Measurements from ENCODE around the gene TMEM11.
"Not testable (repeated sequence)": the region's sequence is repeated elsewhere in the genome, so short reads cannot be mapped to it uniquely, and the experiment has no call there.

TMEM11 gene

GRCh38 chr17:21193031-21193430 lies 20.9 kb downstream of the TMEM11 start:
- no peak overlapping the region for H3K4me3 ChIP-seq (ENCODE audit: low read depth, low read length)
- H3K4me2 ChIP-seq (ENCODE audit: low read length) = no peak overlapping the region
- no peak overlapping the region for H3K27ac ChIP-seq
- H3K27me3 ChIP-seq (ENCODE audit: control insufficient read depth, insufficient read depth, low read length) = no peaks in the 10 kb centered on the region
- no peak overlapping the region for H2AFZ ChIP-seq
- H3K4me1 ChIP-seq = no peaks in the 10 kb centered on the region
- H3K9me3 ChIP-seq (ENCODE audit: control insufficient read depth, low read length) = no peaks in the 10 kb centered on the region
- no peak for TF ChIP-seq CTCF (IDR thresholded peaks at IDR 0.05)
- peaks cover 7% of the 10 kb centered on the region for H3K79me2 ChIP-seq
- no peak overlapping the region for H3K9ac ChIP-seq
- no peaks in the 10 kb centered on the region for H3K36me3 ChIP-seq (ENCODE audit: control insufficient read depth, insufficient read depth, low read length)

GRCh38 chr17:21192414-21192813 lies 21.5 kb downstream of the TMEM11 start:
- not testable (repeated sequence) for H3K4me2 ChIP-seq (ENCODE audit: low read length); H3K27ac ChIP-seq

DNA sequence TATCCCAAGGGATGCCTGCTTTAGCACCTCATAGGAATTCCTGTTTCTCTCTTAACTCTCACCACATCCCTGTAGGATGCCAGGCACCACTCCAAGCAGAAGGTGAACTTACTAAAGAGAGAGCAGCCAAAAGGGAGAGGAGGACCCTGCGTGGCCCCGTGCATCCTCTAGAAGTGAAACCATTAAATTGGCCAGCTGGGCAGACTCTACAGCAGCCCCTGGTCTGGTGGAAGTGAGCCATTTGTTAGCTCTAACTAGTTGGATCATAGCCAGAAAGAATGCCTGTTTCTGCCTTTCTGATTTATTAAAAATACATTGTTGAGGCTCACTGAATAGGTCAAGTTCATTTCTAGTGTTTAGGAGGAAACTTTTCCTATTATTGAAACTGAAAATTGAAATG lies 22.3 kb downstream of the TMEM11 start:
- Histone ChIP-seq H3K27me3 (ENCODE audit: control insufficient read depth, insufficient read depth, low read length) (no peaks in the 10 kb centered on the region), H3K27ac (no peak overlapping the region), H2AFZ (no peak overlapping the region), H3K79me2 (peaks cover 2% of the 10 kb centered on the region), H3K9me3 (ENCODE audit: control insufficient read depth, low read length) (no peaks in the 10 kb centered on the region), H3K4me2 (ENCODE audit: low read length) (no peak overlapping the region), H3K9ac (no peak overlapping the region), H3K36me3 (ENCODE audit: control insufficient read depth, insufficient read depth, low read length) (no peaks in the 10 kb centered on the region), H3K4me1 (no peaks in the 10 kb centered on the region), H3K4me3 (ENCODE audit: low read depth, low read length) (no peak overlapping the region)
- no peak for TF ChIP-seq CTCF (IDR thresholded peaks at IDR 0.05)

More at GRCh38 chr17:21192414-21192813, 21.5 kb downstream of the TMEM11 start:
- not testable (repeated sequence) for H3K4me3 ChIP-seq (ENCODE audit: low read depth, low read length); H3K79me2 ChIP-seq; H3K9ac ChIP-seq; H3K4me1 ChIP-seq; H3K27me3 ChIP-seq (ENCODE audit: control insufficient read depth, insufficient read depth, low read length); H2AFZ ChIP-seq; H3K36me3 ChIP-seq (ENCODE audit: control insufficient read depth, insufficient read depth, low read length); H3K9me3 ChIP-seq (ENCODE audit: control insufficient read depth, low read length)

DNA sequence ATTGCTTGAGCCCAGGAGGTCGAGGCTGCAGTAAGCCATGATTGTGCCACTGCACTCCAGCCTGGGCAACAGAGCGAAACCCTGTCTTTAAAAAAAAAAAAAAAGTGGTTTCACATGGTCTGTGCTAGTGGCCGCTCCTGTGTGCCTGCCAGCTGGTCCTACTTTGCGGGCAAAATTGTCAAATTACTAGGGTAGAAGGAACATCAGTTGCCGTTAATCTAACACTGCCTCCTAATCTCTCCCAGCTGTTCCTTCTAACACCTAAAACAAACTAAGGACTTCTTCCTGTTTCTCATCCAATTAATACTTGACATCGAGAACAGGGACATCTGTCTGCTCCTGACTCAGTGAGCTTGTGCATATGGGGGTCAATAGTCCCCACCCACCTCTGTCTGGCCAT lies 23.9 kb downstream of the TMEM11 start:
- no peaks in the 10 kb centered on the region for H3K9me3 ChIP-seq (ENCODE audit: control insufficient read depth, low read length)
- no peak overlapping the region for H3K27ac ChIP-seq
- no peak for TF ChIP-seq CTCF (IDR thresholded peaks at IDR 0.05)
- H2AFZ ChIP-seq = no peak overlapping the region
- H3K36me3 ChIP-seq (ENCODE audit: control insufficient read depth, insufficient read depth, low read length) = no peaks in the 10 kb centered on the region
- no peak overlapping the region for H3K4me2 ChIP-seq (ENCODE audit: low read length)
- H3K9ac ChIP-seq = no peak overlapping the region
- H3K4me3 ChIP-seq (ENCODE audit: low read depth, low read length) = no peak overlapping the region
- H3K79me2 ChIP-seq = no peaks in the 10 kb centered on the region
- no peaks in the 10 kb centered on the region for H3K4me1 ChIP-seq
- H3K27me3 ChIP-seq (ENCODE audit: control insufficient read depth, insufficient read depth, low read length) = no peaks in the 10 kb centered on the region

GRCh38 chr17:21189361-21189760 lies 24.6 kb downstream of the TMEM11 start:
- no peaks in the 10 kb centered on the region for H3K27me3 ChIP-seq (ENCODE audit: control insufficient read depth, insufficient read depth, low read length)
- H3K9ac ChIP-seq = no peak overlapping the region
- H2AFZ ChIP-seq = no peak overlapping the region
- H3K9me3 ChIP-seq (ENCODE audit: control insufficient read depth, low read length) = no peaks in the 10 kb centered on the region
- no peaks in the 10 kb centered on the region for H3K79me2 ChIP-seq
- TF ChIP-seq CTCF (IDR thresholded peaks at IDR 0.05) = no peak
- H3K4me1 ChIP-seq = no peaks in the 10 kb centered on the region
- H3K4me3 ChIP-seq (ENCODE audit: low read depth, low read length) = no peak overlapping the region
- no peak overlapping the region for H3K27ac ChIP-seq
- no peak overlapping the region for H3K4me2 ChIP-seq (ENCODE audit: low read length)
- H3K36me3 ChIP-seq (ENCODE audit: control insufficient read depth, insufficient read depth, low read length) = no peaks in the 10 kb centered on the region
